Endothelial cell of hepatic sinusoid (primary cell): Measurements from ENCODE around the gene HJURP.

ENCODE experiments used
- in situ Hi-C: cut with HindIII; loops from 2 replicates; pipeline ENCODE4 v1.10.0; 2017; ENCODE audit warnings: low sequenced_read_pairs

The HJURP gene

DNA sequence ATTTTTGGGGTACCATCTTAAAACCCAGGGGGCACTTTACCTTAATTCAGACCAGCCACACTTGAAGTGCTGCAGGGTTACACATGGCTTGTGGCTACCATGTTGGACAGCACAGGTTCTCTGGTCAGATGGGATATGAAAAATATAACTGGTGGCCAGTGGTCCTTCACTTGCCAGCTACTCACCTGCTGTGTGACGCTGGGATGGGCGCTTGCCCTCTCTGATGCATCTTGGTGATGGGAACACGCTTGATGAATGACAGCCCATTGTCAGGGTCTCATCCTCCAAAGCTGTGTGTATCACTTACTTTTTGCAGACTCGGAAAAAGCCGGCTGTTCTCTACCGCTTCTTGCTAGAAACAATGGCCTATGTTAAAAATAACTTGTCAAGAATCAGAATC is 22.5 kb downstream of the HJURP start:
- in situ Hi-C loops, result no loop called here

DNA sequence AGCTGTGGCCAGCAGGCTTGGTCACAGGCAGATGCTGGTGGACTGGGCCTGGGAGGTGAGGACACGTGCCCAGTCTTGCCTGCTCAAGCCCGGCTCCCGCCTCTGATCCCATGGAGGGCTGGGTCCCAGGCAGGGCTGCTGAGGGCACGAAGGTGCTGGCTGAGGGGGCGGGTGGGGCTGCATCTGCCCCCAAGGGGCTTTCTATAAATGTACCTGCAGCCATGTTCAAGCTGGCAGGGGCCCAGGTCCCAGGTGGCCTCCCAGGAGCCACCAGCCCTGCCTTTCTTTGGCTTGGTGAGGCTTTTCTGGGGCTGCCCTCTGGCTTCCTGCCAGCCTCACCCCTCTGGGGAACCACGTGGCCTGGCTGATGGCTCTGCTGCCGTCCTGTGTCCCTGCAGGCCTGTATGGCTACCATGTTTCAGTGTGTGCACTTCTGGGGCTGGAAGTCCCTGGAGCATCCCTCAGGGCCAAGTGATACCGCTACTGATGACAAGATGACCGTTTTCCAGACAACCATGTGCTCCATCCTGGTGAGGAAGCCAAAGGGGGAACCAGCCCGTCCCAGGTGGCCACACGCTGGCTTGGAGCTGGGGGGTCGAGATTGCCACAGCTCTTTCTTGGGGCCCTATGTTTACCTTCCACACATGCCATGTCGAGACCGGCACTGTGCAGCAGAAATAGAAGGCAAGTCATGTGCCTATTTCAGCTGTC is 23.2 kb downstream of the HJURP start:
- in situ Hi-C loops, result no loop called here

DNA sequence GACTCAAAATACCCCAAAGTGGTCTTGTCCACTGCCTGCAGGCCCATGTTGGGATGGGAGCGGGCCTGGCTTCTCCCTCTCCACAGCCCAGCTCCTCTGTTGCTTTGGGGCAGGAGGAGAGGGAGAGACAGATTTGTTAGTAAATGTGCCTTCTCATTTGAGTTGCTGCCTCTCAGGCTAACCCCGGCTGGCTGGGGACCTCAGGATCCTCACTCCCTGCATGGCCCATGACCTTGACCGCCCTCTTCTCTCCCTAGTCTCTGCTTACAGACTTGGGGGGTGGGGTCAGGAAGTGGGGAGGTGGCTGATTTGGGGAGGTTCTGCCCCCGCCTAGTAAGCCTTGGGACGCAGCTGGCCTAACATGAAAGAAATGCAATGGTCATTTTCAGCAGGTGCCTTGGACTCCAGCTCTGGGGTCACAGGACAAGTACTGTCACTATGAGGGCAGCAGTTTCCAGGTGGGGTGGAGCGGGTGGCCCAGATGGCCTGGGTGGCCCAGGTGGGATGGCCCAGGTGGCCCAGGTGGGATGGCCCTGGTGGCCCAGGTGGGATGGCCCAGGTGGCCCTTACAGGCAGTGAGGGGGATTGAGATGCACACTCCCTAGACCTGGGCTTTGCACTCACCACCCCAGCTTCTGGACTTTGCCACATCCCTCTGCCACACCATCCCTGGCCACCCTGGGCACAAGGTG is 24.1 kb downstream of the HJURP start:
- in situ Hi-C loops, result no loop called here

DNA sequence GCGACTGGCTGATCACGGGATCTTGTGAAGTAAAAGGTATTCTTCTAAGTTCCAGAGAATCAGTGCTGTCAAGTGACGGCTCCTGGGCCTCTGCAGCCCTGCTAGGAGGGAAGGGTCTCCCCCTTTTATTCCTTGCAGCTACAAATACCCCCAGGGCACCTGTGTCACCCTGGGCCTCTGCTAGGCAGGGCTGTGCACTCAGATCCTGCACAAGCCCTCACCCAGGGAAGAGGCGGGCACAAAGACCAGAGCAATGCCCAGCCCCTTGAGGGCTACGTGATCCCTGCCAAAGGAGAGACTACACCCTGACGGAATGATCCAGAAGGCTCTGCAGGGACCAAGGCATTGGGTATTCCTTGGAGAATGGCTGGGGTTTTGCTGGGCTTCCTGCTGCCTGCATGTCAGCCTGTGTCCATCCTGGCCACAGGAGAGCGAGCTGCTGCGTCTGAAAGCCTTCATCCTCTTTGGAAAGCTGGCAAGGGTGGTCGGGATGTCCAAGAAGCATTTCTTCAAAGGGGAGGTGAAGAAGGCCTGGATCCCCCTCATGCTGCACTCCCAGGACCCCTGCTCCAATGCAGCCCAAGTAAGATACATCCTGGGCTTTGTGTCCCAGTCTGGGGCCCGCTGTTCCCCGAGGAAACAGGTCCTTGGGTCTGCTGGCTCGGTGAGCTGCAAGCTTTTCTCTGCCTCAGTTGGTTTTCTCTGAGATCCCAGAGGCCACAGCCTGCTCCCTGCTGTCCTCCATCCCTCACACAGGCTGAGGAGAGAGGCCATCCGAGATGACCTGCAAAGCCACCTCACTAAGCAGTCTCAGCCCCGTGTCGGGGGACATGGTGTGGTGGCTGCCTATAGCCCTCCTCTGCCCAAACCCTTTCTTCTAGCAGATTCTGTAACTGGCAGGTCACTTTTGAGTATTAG is 24.9 kb downstream of the HJURP start:
- in situ Hi-C loops, result no loop called here

DNA sequence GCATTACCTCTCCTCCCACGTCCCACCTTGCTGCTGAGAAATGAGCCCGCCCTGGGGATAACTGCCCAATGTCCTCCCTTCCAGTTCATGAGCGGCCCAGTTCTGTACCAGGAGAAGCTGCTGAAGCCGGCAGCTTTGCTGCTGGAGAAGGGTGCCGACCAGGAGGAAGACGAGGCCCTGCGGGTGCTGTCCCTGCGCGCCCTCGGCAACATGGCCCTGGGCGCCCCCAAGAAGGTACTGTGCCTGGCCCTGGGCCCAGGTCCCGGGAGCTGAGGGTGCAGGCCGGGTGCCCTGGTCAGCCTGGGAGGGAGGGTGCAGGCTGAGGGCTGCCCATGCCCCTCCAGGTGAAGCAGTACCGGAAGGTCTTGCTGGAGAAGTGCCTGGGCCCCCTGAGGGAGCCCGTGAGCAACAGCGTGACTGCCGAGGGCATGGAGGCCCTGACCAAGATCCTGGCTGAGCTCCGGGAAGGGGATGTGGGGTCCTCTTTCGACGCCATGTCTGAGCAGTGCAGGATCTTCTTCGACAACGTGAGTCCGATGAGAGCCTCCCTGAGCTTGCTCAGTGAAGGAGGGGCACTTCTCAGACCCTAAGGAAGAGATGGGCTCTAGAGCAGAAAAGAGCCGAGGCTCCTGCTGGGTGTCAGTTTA is 25.7 kb downstream of the HJURP start:
- in situ Hi-C loops, result no loop called here

GRCh38 chr2:233824373-233824772 is 30.0 kb downstream of the HJURP start:
- in situ Hi-C loops, result no loop called here

DNA sequence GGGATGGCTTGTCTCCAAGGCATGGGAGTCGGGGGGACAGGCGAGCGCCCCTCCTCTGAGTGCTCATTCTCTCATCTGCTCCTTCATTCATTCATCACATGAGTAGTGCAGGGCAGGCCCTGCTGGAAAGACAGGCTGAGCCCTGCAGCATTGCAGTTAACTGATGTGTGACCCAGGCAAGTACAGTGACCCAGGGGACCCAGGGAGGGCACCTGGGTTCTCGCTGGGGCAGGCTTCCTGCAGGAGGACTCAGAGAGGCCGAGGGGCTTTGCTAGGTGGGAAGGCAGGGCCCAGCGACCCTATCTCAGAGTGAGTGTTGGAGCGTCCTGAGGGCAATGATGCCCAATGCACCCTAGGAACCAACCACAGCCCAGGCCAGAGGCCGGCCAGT is 30.6 kb downstream of the HJURP start:
- in situ Hi-C loops, result no loop called here

DNA sequence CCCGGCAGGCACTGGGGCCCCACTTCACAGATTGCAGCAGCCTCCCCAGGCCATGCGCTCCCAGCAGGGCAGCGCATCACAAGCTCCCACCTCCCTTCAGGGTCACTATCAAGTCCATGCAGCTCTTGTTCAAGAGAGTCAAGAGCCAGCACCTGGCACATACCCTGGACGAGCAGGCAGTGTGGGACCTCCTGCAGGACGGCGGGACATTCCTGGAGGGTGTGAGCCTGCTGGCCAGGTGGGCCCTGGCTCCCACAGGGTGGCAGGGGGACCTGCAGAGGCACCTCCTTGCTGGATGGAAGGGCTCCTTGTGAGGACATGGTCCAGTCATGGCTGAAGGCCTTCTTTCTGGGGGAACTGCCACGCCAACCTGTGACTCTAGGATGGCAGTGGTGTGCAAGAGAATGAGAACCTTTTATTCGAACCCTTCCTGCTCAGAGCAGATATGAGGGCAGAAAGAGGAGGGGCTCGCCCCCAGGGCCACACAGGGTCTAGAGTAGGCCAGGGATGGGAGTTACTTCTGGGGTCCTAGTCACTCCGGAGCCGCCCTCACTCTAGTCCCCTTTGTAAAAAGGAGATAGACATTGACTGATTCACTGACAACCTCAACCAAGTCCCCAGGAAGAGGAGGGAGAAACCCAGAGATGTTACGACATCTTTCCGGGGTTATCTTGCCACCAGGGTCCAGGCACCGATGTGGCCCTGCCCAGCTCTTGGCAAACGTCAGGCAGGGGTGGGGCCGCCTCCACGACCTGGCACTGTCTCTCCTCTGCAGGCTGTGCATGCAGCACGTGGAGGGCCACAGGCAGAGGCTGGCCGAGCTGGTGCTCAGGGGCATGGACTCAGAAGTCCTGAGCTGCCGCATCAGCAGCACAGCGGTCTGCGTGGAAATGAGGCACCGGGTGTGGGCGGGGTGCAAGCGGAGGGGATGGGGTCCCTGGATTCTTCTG is 31.3 kb downstream of the HJURP start:
- in situ Hi-C loops, result no loop called here

DNA sequence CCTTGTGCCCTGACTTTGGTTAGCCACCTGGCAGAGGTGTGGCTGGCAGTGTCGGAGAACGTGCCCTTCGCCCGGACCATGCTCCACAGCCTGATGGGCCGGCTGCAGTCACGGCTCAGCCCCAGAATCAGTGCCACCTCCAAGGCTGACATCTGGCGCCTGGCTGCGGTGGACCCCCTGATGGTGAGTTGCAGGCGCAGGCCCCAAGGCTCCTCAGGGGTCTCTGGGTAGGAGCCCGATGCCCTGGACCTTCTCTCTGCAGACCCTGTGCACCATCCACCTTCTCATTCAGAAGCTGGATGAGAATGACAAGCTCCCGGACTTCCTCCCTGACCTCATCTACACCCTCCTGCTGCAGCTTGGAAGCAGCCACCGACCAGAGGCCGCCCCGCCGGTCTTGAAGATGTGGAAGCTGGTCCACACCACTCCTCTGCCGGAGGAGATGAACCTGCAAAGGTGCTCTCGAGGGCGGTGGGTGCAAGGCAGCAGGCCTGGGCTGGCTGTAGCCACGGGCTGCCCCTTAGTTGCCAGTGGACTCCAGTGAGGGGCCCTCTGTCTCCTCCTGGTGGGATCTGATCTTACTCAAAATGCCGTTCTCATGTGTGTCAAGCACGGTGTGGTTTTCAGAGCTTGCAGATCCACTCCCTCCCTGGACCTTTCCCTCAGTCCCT is 32.1 kb downstream of the HJURP start:
- in situ Hi-C loops, result no loop called here

DNA sequence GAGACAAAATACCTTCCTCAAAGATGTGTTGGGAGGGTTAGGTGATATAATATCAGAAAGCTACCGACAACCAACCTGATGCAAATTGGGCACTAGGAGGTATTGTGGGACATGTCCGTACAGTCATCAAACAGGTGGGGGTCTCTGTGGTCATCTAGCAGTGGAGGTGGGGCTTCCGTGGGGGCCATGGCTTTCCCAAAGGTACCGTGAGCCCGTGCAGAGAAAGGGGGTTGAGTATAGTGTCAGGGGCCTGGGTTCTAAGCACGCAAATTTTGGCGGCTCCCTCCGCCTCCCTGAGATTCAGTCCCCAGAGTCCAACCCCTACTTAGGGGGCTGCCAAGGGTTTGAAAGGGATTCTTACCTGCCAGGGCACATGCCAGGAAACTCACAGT is 32.6 kb downstream of the HJURP start:
- in situ Hi-C loops, result no loop called here

GRCh38 chr2:233821196-233821595 is 33.1 kb downstream of the HJURP start:
- in situ Hi-C loops, result no loop called here

DNA sequence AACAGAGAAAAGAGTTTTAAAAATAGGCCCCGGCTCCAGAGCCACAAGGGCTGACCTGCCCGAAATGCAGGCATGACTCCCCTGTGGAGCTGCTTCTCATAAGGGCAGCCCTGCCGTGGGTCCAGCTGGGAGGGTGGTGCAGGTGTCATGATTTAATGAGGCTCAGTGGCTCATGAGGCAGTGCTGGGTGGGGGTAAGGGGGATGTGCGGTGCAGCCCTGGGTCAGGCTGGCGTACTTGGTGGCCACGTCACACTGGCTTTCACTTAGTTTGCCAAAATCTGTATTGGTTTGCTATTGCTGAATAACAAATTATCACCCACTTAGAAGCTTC is 33.6 kb downstream of the HJURP start:
- in situ Hi-C loops, result no loop called here

DNA sequence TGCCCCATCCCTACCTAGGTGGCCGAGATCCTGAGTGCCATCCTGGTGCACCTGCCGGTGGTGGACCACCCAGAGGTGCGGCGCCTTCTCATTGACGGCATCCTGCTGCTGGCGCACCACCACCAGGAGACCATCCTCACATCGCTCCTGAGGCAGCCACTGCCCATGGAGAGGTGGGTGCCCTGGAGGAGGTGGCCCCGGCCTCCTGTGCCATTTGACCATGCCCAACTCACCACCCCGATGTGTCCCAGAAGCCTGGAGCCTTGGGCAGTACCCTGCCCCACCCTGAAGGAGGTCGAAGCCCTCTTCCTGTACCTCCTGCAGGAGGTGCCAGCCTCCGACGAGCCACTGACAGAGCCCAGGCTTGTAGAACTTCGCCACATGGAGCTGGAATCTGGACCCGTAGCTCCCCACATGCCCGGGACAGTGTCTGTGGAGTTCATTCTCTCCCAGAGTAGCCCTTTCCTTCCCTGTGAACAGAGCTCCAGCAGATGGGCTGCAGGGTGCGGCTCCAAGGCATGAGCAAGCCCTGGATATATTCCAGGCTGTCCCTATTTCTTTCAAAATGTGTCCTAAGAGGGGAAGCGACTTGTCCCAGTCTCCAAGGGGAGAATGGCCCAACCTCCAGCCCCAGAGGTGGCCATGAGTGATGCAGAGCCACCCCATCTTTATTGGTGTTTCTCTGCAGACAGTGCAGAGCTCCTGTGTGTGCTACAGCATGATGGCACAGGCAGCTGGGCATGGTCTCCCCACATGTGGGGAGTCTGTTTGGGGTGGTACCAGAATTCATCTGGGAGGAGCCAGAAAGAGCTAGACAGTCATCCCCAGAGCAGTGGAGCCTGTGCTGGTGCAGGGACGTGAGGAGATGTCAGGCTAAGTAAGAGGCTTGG is 34.2 kb downstream of the HJURP start:
- in situ Hi-C loops, result no loop called here

- in situ Hi-C loops, result no loop called here
Observed at GRCh38 chr2:233818639-233819621, 35.4 kb downstream of the HJURP start.

DNA sequence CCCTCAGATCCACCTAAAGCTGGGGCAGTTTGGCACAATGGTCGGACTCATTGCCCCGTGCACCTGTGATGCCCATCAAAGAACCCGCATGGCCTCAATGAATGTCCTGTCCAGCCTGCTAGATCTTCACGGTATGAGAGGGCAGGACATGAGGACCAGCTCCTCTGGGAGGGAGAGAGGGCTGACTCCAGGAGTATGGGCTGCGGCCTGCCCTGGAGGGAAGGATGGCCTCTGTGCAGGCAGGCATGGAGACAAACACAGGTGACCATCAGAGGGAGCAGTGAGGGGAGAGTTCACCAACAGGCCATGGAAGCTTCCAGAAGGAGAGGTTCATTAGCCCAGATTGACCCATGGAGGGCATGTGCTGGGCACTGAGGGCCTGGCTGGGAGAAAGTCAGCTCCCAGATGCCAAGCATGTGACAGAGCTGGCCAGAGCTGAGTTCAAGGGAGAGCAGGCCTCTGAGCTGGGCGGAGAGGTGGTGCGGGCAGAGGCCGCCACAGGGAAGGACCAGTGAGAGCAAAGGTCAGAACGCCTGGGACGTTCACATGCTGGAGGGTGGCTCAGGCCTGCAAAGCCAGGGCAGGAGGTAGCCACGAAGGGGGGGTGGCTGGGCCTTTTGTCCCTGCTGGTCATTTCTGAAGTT is 36.2 kb downstream of the HJURP start:
- in situ Hi-C loops, result no loop called here

DNA sequence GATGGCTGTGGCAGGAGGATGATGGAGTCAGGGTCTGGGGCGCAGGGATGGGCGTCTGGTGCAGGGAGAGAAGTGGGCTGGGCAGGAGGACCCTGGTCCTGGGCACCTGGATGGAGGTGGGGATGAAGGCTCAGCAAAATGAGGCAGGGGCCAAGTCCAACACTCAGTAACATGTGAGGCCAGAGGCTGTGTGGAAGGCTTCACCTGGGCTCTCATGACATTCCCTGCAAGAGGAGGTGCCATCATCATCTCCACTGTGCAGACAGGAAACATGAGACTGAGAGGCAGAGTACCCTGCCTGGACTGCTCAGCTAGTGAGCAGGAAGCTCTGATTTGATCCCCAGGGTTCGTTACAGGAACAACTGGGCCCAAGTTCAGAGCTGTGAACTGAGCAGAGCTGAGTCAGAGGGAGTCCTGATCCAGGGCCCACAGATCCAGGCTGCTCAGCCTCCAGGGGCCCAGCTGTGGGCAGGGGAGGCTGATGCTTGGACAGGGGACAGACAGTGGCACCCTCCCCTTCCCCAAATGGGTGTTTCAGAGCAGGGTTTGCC is 36.9 kb downstream of the HJURP start:
- in situ Hi-C loops, result no loop called here

DNA sequence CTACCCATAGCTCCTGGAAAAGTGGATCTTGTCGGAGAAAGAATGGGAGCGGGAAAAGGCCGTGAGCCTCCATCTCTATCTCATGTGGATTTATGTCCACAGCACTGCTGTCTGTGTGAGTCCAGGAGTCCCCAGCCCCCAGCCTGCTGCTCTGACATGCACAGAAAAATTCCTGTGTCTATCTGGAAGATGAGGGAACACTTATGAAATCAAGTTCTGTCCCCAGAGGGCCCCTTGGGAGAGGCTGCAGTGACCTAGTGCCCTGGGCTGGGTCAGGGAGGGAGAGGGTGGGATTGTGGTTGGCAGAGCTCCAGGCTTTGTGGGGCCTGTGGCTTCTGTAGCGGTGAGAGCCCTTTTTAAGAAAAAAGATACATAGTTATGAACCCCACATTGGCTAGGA is 37.6 kb downstream of the HJURP start:
- in situ Hi-C loops, result no loop called here
